GM20000 (cell line): Measurements from ENCODE around the gene BPHL.
"Not testable (repeated sequence)": the region's sequence is repeated elsewhere in the genome, so short reads cannot be mapped to it uniquely, and the experiment has no call there.

Source experiments
- DNase-seq: peaks from one replicate; pipeline ENCODE4 v3.0.0; 2012; ENCODE audit warnings: low spot score
- CTCF ChIP-seq: IDR thresholded peaks from 2 replicates; pipeline ENCODE4 v1.5.1; 2012; ENCODE audit warnings: mild to moderate bottlenecking, control low read depth; ENCODE audit errors: extremely low read depth, missing control alignments

The BPHL gene

GRCh38 chr6:3194535-3195419, 76.3 kb downstream of the BPHL start:
- DNase-seq, result peak; percentile 42
- TF ChIP-seq CTCF, result no peak

GRCh38 chr6:3195420-3195694, 76.8 kb downstream of the BPHL start:
- TF ChIP-seq CTCF, result no peak
- no peak for DNase-seq

- TF ChIP-seq CTCF, result no peak
- no peak for DNase-seq
These were observed 77.4 kb downstream of the BPHL start for GRCh38 chr6:3195695-3196497.

- TF ChIP-seq CTCF, result no peak
- no peak for DNase-seq
These were observed 78.3 kb downstream of the BPHL start for GRCh38 chr6:3196770-3197169.

GRCh38 chr6:3197734-3198133, 79.2 kb downstream of the BPHL start:
- DNase-seq, result not testable (repeated sequence)

- no peak for DNase-seq
- no peak for TF ChIP-seq CTCF
These were observed 80.9 kb downstream of the BPHL start for GRCh38 chr6:3199382-3199781.

- TF ChIP-seq CTCF, result no peak
These were observed 82.2 kb downstream of the BPHL start for GRCh38 chr6:3200682-3201081.

More at GRCh38 chr6:3200682-3201081, 82.2 kb downstream of the BPHL start:
- DNase-seq, result no peak
